ENCODE data around the gene TDRD12.
"Not testable (repeated sequence)": the region's sequence is repeated elsewhere in the genome, so short reads cannot be mapped to it uniquely, and the experiment has no call there.

TDRD12 gene

GRCh38 chr19:32842061-32842460 is 122.5 kb downstream of the TDRD12 start:
- no peak for DNase-seq

GRCh38 chr19:32843716-32844245 is 124.2 kb downstream of the TDRD12 start:
- no peak for DNase-seq

GRCh38 chr19:32848035-32848434 is 128.5 kb downstream of the TDRD12 start:
- DNase-seq: not testable (repeated sequence)

GRCh38 chr19:32852216-32852615 is 132.6 kb downstream of the TDRD12 start:
- no peak for DNase-seq

- DNase-seq: not testable (repeated sequence)
These were observed 137.3 kb downstream of the TDRD12 start for GRCh38 chr19:32856818-32857217.

GRCh38 chr19:32857584-32857983 is 138.0 kb downstream of the TDRD12 start:
- DNase-seq: no peak

- no peak for DNase-seq
These were observed 138.6 kb downstream of the TDRD12 start for GRCh38 chr19:32858155-32858554.

- no peak for DNase-seq
These were observed 139.0 kb downstream of the TDRD12 start for GRCh38 chr19:32858559-32858958.

GRCh38 chr19:32859591-32859990 is 140.0 kb downstream of the TDRD12 start:
- no peak for DNase-seq

- no peak for DNase-seq
These were observed 142.0 kb downstream of the TDRD12 start for GRCh38 chr19:32861596-32861995.

- DNase-seq: no peak
These were observed 142.6 kb downstream of the TDRD12 start for GRCh38 chr19:32862173-32862572.

- DNase-seq: no peak
These were observed 143.2 kb downstream of the TDRD12 start for GRCh38 chr19:32862741-32863140.

GRCh38 chr19:32863301-32863700 is 143.7 kb downstream of the TDRD12 start:
- no peak for DNase-seq

GRCh38 chr19:32863841-32864240 is 144.3 kb downstream of the TDRD12 start:
- no peak for DNase-seq

GRCh38 chr19:32864318-32865007 is 144.9 kb downstream of the TDRD12 start:
- no peak for DNase-seq

- no peak for DNase-seq
These were observed 145.8 kb downstream of the TDRD12 start for GRCh38 chr19:32865326-32865725.

- no peak for DNase-seq
These were observed 146.5 kb downstream of the TDRD12 start for GRCh38 chr19:32866061-32866460.

- no peak for DNase-seq
These were observed 147.1 kb downstream of the TDRD12 start for GRCh38 chr19:32866564-32867265.

- not testable (repeated sequence) for DNase-seq
These were observed 147.9 kb downstream of the TDRD12 start for GRCh38 chr19:32867436-32867835.

GRCh38 chr19:32868206-32868950 is 148.8 kb downstream of the TDRD12 start:
- no peak for DNase-seq

- no peak for DNase-seq
These were observed 149.9 kb downstream of the TDRD12 start, which contains the start of gene SLC7A9 for GRCh38 chr19:32869369-32869965. TSS of gene SLC7A9 (minus strand) at chr19:32869767. CDS start at chr19:32868534, 1,233 bp downstream.

GRCh38 chr19:32869966-32870573 is 150.5 kb downstream of the TDRD12 start:
- DNase-seq: no peak
